ENCODE results near the gene MALAT1.

The MALAT1 gene

GRCh38 chr11:65474864-65475263 lies 24.0 kb upstream of the MALAT1 start:
- DNase-seq (ENCODE audit: low read depth): no peak
- no peak overlapping the region for H3K4me3 ChIP-seq (ENCODE audit: low read depth, low read length)
- TF ChIP-seq, protein P1, sequence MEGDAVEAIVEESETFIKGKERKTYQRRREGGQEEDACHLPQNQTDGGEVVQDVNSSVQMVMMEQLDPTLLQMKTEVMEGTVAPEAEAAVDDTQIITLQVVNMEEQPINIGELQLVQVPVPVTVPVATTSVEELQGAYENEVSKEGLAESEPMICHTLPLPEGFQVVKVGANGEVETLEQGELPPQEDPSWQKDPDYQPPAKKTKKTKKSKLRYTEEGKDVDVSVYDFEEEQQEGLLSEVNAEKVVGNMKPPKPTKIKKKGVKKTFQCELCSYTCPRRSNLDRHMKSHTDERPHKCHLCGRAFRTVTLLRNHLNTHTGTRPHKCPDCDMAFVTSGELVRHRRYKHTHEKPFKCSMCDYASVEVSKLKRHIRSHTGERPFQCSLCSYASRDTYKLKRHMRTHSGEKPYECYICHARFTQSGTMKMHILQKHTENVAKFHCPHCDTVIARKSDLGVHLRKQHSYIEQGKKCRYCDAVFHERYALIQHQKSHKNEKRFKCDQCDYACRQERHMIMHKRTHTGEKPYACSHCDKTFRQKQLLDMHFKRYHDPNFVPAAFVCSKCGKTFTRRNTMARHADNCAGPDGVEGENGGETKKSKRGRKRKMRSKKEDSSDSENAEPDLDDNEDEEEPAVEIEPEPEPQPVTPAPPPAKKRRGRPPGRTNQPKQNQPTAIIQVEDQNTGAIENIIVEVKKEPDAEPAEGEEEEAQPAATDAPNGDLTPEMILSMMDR (IDR thresholded peaks at IDR 0.05; ENCODE audit: insufficient read depth, low read depth, low read length, missing control alignments): no peak

DNA sequence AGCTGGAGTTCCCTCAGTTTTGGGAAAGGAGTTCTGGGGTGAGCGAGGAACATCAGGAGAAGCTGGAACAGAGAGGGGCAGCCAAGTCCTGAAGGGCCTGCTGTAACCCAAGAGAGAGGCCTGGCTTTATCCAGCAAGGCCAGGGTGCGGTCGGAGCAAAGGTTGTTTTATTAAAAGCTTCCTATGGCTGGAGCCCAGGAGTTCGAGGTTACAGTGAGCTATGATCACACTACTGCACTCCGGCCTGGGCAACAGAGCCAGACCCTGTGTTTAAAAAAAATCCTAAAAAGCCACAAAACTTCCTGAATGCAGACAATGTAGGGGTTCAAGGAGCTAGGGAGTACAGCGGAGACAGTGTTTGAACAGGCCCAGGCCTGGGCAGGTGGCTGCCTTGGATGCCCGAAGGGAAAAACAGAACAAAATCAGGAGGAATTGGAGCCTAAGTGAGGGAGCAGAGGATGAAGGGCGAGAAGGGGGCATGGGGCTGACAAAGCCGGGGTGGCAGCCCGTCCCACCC lies 22.2 kb upstream of the MALAT1 start:
- no peak for DNase-seq (ENCODE audit: low read depth)
- H3K4me3 ChIP-seq (ENCODE audit: low read depth, low read length): peak overlapping the region; percentile 76
- TF ChIP-seq, protein P1 (IDR thresholded peaks at IDR 0.05; ENCODE audit: insufficient read depth, low read depth, low read length, missing control alignments): no peak

DNA sequence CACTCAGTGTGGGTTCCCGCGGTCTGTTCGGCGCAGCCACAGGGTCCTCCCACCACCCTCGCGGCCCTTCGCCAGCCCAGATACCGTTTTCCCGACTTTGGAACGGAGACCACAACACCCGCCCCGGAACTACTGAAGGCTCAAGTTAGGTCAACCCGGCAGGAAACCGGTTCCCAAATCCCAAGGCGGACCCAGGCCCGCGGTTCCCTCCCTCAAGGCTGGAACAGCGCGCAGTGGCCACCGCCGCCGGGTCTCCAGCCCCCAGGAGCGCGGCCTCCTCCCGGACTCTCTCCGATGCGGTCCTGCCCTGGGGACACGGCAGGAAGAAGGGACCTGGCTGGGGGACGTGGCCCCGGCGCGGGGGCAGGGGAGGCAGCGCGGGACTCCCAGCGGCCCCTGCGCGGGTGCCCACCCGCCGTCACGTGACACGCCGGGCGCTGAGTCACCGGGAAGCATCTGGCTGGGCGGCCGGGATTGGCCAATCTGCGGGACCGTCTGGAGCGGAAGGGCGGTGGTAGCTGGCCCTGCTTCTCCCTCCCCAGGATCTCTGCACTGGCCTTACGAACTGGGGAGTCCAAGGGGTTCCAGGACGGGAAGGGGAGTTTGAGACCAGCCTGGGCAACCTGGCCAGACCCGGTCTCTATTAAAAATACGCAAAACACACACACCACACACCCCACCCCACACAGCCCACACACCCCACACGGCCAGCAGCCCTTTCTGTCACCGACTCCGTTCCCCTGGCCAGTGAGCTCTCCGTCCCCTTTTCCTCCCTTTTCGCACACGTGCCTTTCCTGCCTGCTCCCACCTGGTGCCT lies 21.5 kb upstream of the MALAT1 start:
- TF ChIP-seq, protein P1 (IDR thresholded peaks at IDR 0.05; ENCODE audit: insufficient read depth, low read depth, low read length, missing control alignments): no peak
- H3K4me3 ChIP-seq (ENCODE audit: low read depth, low read length): peak overlapping the region; percentile 76
- peak; percentile 96 for DNase-seq (ENCODE audit: low read depth)

- peak overlapping the region; percentile 76 for H3K4me3 ChIP-seq (ENCODE audit: low read depth, low read length)
- no peak for DNase-seq (ENCODE audit: low read depth)
- TF ChIP-seq, protein P1 (IDR thresholded peaks at IDR 0.05; ENCODE audit: insufficient read depth, low read depth, low read length, missing control alignments): no peak
Measured at GRCh38 chr11:65478388-65479183, 20.3 kb upstream of the MALAT1 start.

GRCh38 chr11:65479184-65480145 lies 19.4 kb upstream of the MALAT1 start:
- DNase-seq (ENCODE audit: low read depth): no peak
- H3K4me3 ChIP-seq (ENCODE audit: low read depth, low read length): no peak overlapping the region

More at GRCh38 chr11:65479184-65480145, 19.4 kb upstream of the MALAT1 start:
- TF ChIP-seq, protein P1 (IDR thresholded peaks at IDR 0.05; ENCODE audit: insufficient read depth, low read depth, low read length, missing control alignments): peak; percentile 1
